HG03342 (cell line): ENCODE measurements around the gene IRF2BPL.
A peak's percentile ranks its signal among the peaks of the same experiment; 100 is the strongest.

Experiments
- ATAC-seq: cut with Tn5 transposase; IDR thresholded peaks from one replicate; pipeline ENCODE4 v1.9.1; 2021; ENCODE audit warnings: mild to moderate bottlenecking, moderate library complexity; ENCODE audit not compliant: unreplicated experiment

IRF2BPL gene

GRCh38 chr14:77055306-77055705 is 26.8 kb upstream of the IRF2BPL start:
- ATAC-seq, result no peak

- peak; percentile 51 for ATAC-seq
These were observed 24.7 kb upstream of the IRF2BPL start for GRCh38 chr14:77053046-77053841.

GRCh38 chr14:77052281-77053044 is 24.0 kb upstream of the IRF2BPL start:
- ATAC-seq, result no peak

- no peak for ATAC-seq
These were observed 22.6 kb upstream of the IRF2BPL start for GRCh38 chr14:77051116-77051515.

- ATAC-seq, result no peak
These were observed 18.2 kb upstream of the IRF2BPL start for GRCh38 chr14:77046721-77047120.

- no peak for ATAC-seq
These were observed 17.0 kb upstream of the IRF2BPL start for GRCh38 chr14:77045238-77046162.

- ATAC-seq, result no peak
These were observed 16.3 kb upstream of the IRF2BPL start for GRCh38 chr14:77044783-77045237.

- ATAC-seq, result no peak
These were observed 15.5 kb upstream of the IRF2BPL start for GRCh38 chr14:77043984-77044485.

- ATAC-seq, result peak; percentile 32
These were observed 14.9 kb upstream of the IRF2BPL start for GRCh38 chr14:77043177-77043983.

- ATAC-seq, result no peak
These were observed 13.5 kb upstream of the IRF2BPL start for GRCh38 chr14:77041881-77042545.

- peak; percentile 6 for ATAC-seq
These were observed 12.5 kb upstream of the IRF2BPL start for GRCh38 chr14:77040741-77041653.

GRCh38 chr14:77040059-77040740 is 11.7 kb upstream of the IRF2BPL start:
- ATAC-seq, result peak; percentile 55

GRCh38 chr14:77039285-77040058 is 11.0 kb upstream of the IRF2BPL start:
- peak; percentile 3 for ATAC-seq

- no peak for ATAC-seq
These were observed 9.5 kb upstream of the IRF2BPL start for GRCh38 chr14:77037938-77038568.

- ATAC-seq, result no peak
These were observed 8.9 kb upstream of the IRF2BPL start for GRCh38 chr14:77037215-77037937.
